SJSA1 (cell line): Measurements from ENCODE around the gene GTF2A2. TPM values are rescaled to one million over a fixed set of nuclear protein-coding genes. Genes with fewer than 3 reads are reported as not detected.

ENCODE experiments used
- total RNA-seq: library from RNA; depleted of rRNA; stranded (reverse); fragments of >200 nt; shearing (Covaris generic); gene quantifications from 2 replicates; pipeline ENCODE4 v1.2.3, GENCODE V29; 2014; rRNA removed

Gene GTF2A2
- total RNA-seq, 1 experiment from 2014 or later: 111 TPM

Other genes starting within 250 kb of the GTF2A2 start
- gene FAM81A, start 219.3 kb downstream of the GTF2A2 start, total RNA-seq: 1.6 and 2.8 TPM in 2 replicates
- gene GCNT3, start 45.7 kb downstream of the GTF2A2 start, total RNA-seq: 0.13 TPM in 1 of 2 replicates, not detected in the other
- 162 and 273 TPM in 2 replicates for gene BNIP2, start 31.8 kb upstream of the GTF2A2 start, total RNA-seq